Upper lobe of left lung (tissue), 6 donors: Measurements from ENCODE around the gene TTC3. TPM values are rescaled to one million over a fixed set of nuclear protein-coding genes. Genes with fewer than 3 reads are reported as not detected.

Experiments used
- ATAC-seq, 2 donors: fragments of 200-7000 bp; cut with Tn5 transposase; one replicate each; pipeline ENCODE4 v1.9.1; 2022; ENCODE audit warnings: mild to moderate bottlenecking in 2 of 2, moderate library complexity in 2 of 2; ENCODE audit not compliant: low FRiP score in 2 of 2
- DNase-seq, 2 donors: peaks; one replicate each; pipeline ENCODE4 v3.0.0-alpha.2; 2019 to 2020
- H3K27ac ChIP-seq, 4 donors: fragments of 200-600 bp; sonication (generic); one replicate each; pipeline ENCODE4 v1.5.1; 2016 to 2019
- H3K27me3 ChIP-seq, 4 donors: fragments of 200-600 bp; sonication (generic); one replicate each; pipeline ENCODE4 v1.5.1; 2017 to 2019
- H3K36me3 ChIP-seq, 4 donors: fragments of 200-600 bp; sonication (generic); one replicate each; pipeline ENCODE4 v1.5.1; 2016 to 2019
- H3K4me1 ChIP-seq, 4 donors: fragments of 200-600 bp; sonication (generic); one replicate each; pipeline ENCODE4 v1.5.1; 2018 to 2019
- H3K4me3 ChIP-seq, 4 donors: fragments of 200-600 bp; sonication (generic); one replicate each; pipeline ENCODE4 v1.5.1; 2017 to 2019; ENCODE audit warnings: mild to moderate bottlenecking in 2 of 4, moderate library complexity in 1 of 4
- H3K9me3 ChIP-seq, 4 donors: fragments of 200-600 bp; sonication (generic); one replicate each; pipeline ENCODE4 v1.5.1; 2018 to 2019
- CTCF ChIP-seq, 6 experiments: fragments of 450-650 bp in 4 of 6; fragments of 200-600 bp in 2 of 6; sonication (generic) in 2 of 6; IDR thresholded peaks; one replicate each; pipeline ENCODE4 v1.5.1; 2016 to 2019; ENCODE audit warnings: antibody characterized with exemption in 6 of 6
- EP300 ChIP-seq, 4 donors: sonication (generic); formaldehyde crosslinking; IDR thresholded peaks; one replicate each; pipeline ENCODE4 v1.5.1; 2017; ENCODE audit warnings: antibody characterized with exemption in 4 of 4, control low read depth in 2 of 4
- POLR2A ChIP-seq, 4 donors: fragments of 450-650 bp; IDR thresholded peaks; one replicate each; pipeline ENCODE4 v1.5.1; 2016 to 2017; ENCODE audit warnings: antibody characterized with exemption in 4 of 4, mild to moderate bottlenecking in 2 of 4
- POLR2AphosphoS5 ChIP-seq, 2 donors: sonication (generic); formaldehyde crosslinking; IDR thresholded peaks; one replicate each; pipeline ENCODE4 v1.5.1; 2017; ENCODE audit warnings: antibody characterized with exemption in 2 of 2
- WGBS, 2 donors: methylation state at CpG; one replicate each; pipeline ENCODE4 v1.1.5; 2017 to 2018; 5-methylcytosine and 5-hydroxymethylcytosine counted together
- total RNA-seq, 6 donors: library from RNA; depleted of rRNA in 4 of 6; stranded (reverse); fragments of >200 nt in 4 of 6; gene quantifications; one replicate each; pipeline versions ENCODE4 v1.1.0 to v1.2.1, GENCODE V29; 2016 to 2021
- donor health status: DM: no; HTN: no; CAD: no; lungs with moderate emphysema.
- donor health status: DM: no; HTN: yes; CAD: no; lungs with severe emphysema.

The TTC3 gene
- total RNA-seq, 6 donors from 2014 or later: 69.9 to 395 (median 88.2) TPM

DNA sequence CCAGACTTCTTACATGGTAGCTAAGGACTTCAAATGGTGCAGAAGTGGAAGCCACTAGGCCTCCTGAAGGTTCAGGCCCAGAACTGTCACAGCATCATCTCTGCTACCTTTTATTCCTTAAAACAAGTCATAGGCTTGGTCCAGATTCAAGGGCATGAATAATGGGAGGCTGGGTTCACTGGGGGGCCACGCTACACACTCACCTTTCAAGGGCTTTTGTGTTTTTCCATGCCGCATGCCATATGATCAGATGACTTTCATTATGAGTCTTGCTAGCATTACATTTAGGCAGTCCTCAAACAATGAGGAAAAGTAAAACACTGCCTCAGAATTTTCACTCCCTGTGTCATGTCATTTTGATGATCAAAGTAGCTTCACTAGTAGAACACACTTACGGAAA, 110.7 kb downstream of the TTC3 start:
- H3K4me1 ChIP-seq: no peaks in the 10 kb centered on the region
- H3K9me3 ChIP-seq: no peaks in the 10 kb centered on the region
- H3K27me3 ChIP-seq: no peaks in the 10 kb centered on the region
- no peak overlapping the region for H3K4me3 ChIP-seq
- DNase-seq (no peak), ATAC-seq (no peak)
- 96 to 100% methylated on average over 3 of the region's 3 CpGs for WGBS, 2 donors
- H3K27ac ChIP-seq: no peak overlapping the region
- H3K36me3 ChIP-seq: peaks cover 0 to 47% (median 10%) of the 10 kb centered on the region in 4 donors
- TF ChIP-seq EP300 (IDR thresholded peaks at IDR 0.05) (no peak), POLR2A (IDR thresholded peaks at IDR 0.05) (no peak), POLR2AphosphoS5 (IDR thresholded peaks at IDR 0.05) (no peak), CTCF (IDR thresholded peaks at IDR 0.05) (no peak)

DNA sequence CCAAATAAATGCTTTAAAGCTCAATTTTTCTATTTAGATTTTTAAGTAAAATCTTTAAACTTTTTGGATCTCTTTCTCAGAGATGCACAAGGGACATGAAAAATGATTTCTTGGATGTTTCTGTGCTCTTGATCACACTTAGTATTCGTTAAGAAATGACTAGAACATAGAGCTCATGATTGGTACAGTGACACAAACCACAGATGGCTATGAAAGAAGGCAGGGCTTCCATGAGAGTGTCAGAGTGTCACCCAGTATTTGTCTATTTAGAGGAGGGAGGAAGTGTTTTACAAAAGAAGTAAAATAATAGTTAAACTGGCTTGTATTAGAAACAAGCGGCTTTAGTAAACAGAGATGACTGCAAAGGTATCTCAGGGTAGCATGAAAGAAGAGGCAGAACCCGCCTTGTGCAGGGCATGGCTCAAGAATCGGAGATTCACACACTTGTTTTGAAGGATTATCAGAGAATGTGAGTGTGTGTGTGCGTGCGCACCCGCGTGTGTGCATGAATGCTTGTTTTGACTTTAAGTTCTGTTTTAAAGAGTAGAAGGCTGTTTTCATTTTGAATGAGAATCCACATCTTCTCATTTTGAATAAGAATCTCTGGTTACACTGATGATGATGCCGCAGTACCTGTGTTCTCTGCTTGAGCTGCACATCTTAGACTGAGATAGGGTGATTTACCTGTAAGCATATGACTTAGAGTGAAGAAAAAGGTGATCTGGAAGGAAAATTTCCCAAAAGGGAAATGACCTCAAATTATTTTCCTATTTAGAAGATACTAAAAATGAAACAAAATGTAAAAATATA, 111.9 kb downstream of the TTC3 start:
- ATAC-seq: no peak
- TF ChIP-seq POLR2AphosphoS5 (IDR thresholded peaks at IDR 0.05) (no peak), EP300 (IDR thresholded peaks at IDR 0.05) (no peak), CTCF (IDR thresholded peaks at IDR 0.05) (no peak), POLR2A (IDR thresholded peaks at IDR 0.05) (no peak)
- Histone ChIP-seq H3K4me1 (no peaks in the 10 kb centered on the region), H3K9me3 (no peaks in the 10 kb centered on the region), H3K36me3 (peaks cover 3 to 54% (median 16%) of the 10 kb centered on the region in 4 donors), H3K27ac (no peak overlapping the region), H3K4me3 (no peak overlapping the region), H3K27me3 (no peaks in the 10 kb centered on the region)
- 93 to 95% methylated on average over 9 of the region's 9 CpGs for WGBS, 2 donors
- no peak for DNase-seq

DNA sequence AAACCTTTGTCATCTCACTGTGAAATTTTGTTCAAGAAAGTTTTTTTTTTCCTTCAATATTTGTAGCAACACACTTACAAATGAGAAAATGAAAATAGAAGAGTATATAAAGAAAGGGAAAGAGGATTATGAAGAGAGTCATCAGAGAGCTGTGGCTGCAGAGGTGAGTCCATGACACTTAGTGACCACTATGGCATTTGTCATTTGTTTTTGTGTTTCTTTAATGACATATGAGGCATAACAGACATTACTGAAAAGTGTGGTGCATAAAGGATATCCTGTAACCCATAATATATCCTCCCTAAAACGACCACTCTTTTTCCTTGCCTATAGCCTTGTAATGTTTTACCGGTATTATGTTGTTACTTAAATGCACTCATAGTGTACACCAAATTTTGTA, 113.9 kb downstream of the TTC3 start:
- no peak overlapping the region for H3K4me3 ChIP-seq
- TF ChIP-seq POLR2AphosphoS5 (IDR thresholded peaks at IDR 0.05): no peak
- no peak for TF ChIP-seq CTCF (IDR thresholded peaks at IDR 0.05)
- TF ChIP-seq POLR2A (IDR thresholded peaks at IDR 0.05): no peak
- no peak for TF ChIP-seq EP300 (IDR thresholded peaks at IDR 0.05)
- no peak overlapping the region for H3K27ac ChIP-seq
- ATAC-seq (no peak), DNase-seq (no peak)
- no peaks in the 10 kb centered on the region for H3K4me1 ChIP-seq
- WGBS, 2 donors: 60 to 66% methylated on average over 2 of the region's 2 CpGs
- H3K36me3 ChIP-seq: peaks cover 3 to 69% (median 26%) of the 10 kb centered on the region in 4 donors
- no peaks in the 10 kb centered on the region for H3K9me3 ChIP-seq
- no peaks in the 10 kb centered on the region for H3K27me3 ChIP-seq

GRCh38 chr21:37188825-37189224, 115.8 kb downstream of the TTC3 start:
- Histone ChIP-seq H3K4me3 (no peak overlapping the region), H3K27ac (no peak overlapping the region), H3K27me3 (no peaks in the 10 kb centered on the region), H3K4me1 (no peaks in the 10 kb centered on the region), H3K9me3 (no peaks in the 10 kb centered on the region), H3K36me3 (peaks cover 3 to 75% (median 32%) of the 10 kb centered on the region in 4 donors)
- DNase-seq: no peak
- ATAC-seq: no peak
- no peak for TF ChIP-seq POLR2A (IDR thresholded peaks at IDR 0.05)
- TF ChIP-seq CTCF (IDR thresholded peaks at IDR 0.05): no peak
- no peak for TF ChIP-seq POLR2AphosphoS5 (IDR thresholded peaks at IDR 0.05)
- no peak for TF ChIP-seq EP300 (IDR thresholded peaks at IDR 0.05)
- 95 to 100% methylated on average over 1 of the region's 1 CpG for whole genome bisulfite sequencing, 2 donors

- ATAC-seq (no peak), DNase-seq (no peak)
- Histone ChIP-seq H3K27ac (no peak overlapping the region), H3K4me1 (no peaks in the 10 kb centered on the region), H3K4me3 (no peak overlapping the region), H3K36me3 (peaks cover 6 to 87% (median 39%) of the 10 kb centered on the region in 4 donors), H3K27me3 (no peaks in the 10 kb centered on the region), H3K9me3 (no peaks in the 10 kb centered on the region)
- WGBS, 2 donors: 76 to 80% methylated on average over 2 of the region's 2 CpGs
- TF ChIP-seq CTCF (IDR thresholded peaks at IDR 0.05) (no peak), EP300 (IDR thresholded peaks at IDR 0.05) (no peak), POLR2A (IDR thresholded peaks at IDR 0.05) (no peak), POLR2AphosphoS5 (IDR thresholded peaks at IDR 0.05) (no peak)
Observed at GRCh38 chr21:37192019-37192418, 119.0 kb downstream of the TTC3 start.
